ENCODE measurements around the gene KLK15.
"Not testable (repeated sequence)": the region's sequence is repeated elsewhere in the genome, so short reads cannot be mapped to it uniquely, and the experiment has no call there.

Gene KLK15

GRCh38 chr19:50814883-50815282, 18.5 kb downstream of the KLK15 start:
- no peak for DNase-seq (ENCODE audit: low read depth, low spot score)
- H3K36me3 ChIP-seq (ENCODE audit: insufficient read depth, low read length), result no peaks in the 10 kb centered on the region
- no peak overlapping the region for H3K9ac ChIP-seq (ENCODE audit: insufficient read length)
- H3K9me3 ChIP-seq (ENCODE audit: low read depth, low read length), result no peaks in the 10 kb centered on the region
- no peak overlapping the region for H3K4me3 ChIP-seq
- TF ChIP-seq EZH2 (IDR thresholded peaks at IDR 0.05) (no peak), FOXP2 (optimal IDR thresholded peaks at IDR 0.05; ENCODE audit: control extremely low read depth, extremely low read length, insufficient read depth) (no peak), POLR2AphosphoS5 (IDR thresholded peaks at IDR 0.05; ENCODE audit: borderline replicate concordance, low read depth, low read length) (no peak)
- no peak overlapping the region for H3K27ac ChIP-seq

GRCh38 chr19:50812474-50812873, 20.9 kb downstream of the KLK15 start:
- no peak for DNase-seq (ENCODE audit: low read depth, low spot score)
- no peak overlapping the region for H3K4me3 ChIP-seq
- no peak for TF ChIP-seq EZH2 (IDR thresholded peaks at IDR 0.05)
- no peak for TF ChIP-seq POLR2AphosphoS5 (IDR thresholded peaks at IDR 0.05; ENCODE audit: borderline replicate concordance, low read depth, low read length)
- TF ChIP-seq FOXP2 (optimal IDR thresholded peaks at IDR 0.05; ENCODE audit: control extremely low read depth, extremely low read length, insufficient read depth), result no peak
- no peak overlapping the region for H3K9ac ChIP-seq (ENCODE audit: insufficient read length)
- no peaks in the 10 kb centered on the region for H3K9me3 ChIP-seq (ENCODE audit: low read depth, low read length)
- H3K27ac ChIP-seq, result no peak overlapping the region
- no peaks in the 10 kb centered on the region for H3K36me3 ChIP-seq (ENCODE audit: insufficient read depth, low read length)

DNA sequence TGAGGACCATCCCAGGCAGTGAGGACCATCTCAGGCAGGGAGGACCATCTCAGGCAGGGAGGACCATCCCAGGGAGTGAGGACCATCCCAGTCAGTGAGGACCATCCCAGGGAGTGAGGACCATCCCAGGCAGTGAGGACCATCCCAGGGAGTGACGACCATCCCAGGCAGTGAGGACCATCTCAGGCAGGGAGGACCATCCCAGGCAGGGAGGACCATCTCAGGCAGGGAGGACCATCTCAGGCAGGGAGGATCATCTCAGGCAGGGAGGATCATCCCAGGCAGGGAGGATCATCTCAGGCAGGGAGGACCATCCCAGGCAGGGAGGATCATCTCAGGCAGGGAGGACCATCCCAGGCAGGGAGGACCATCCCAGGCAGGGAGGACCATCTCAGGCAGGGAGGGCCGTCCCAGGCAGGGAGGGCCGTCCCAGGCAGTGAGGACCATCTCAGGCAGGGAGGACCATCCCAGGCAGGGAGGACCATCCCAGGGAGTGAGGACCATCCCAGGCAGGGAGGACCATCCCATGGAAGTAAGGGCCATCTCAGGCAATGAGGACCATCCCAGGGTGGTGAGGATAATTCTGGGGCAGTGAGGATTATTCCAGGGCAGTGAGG, 21.6 kb downstream of the KLK15 start:
- not testable (repeated sequence) for H3K9ac ChIP-seq (ENCODE audit: insufficient read length)

GRCh38 chr19:50808856-50809255, 24.5 kb downstream of the KLK15 start:
- no peak for TF ChIP-seq FOXP2 (optimal IDR thresholded peaks at IDR 0.05; ENCODE audit: control extremely low read depth, extremely low read length, insufficient read depth)
- TF ChIP-seq EZH2 (IDR thresholded peaks at IDR 0.05), result no peak
- TF ChIP-seq POLR2AphosphoS5 (IDR thresholded peaks at IDR 0.05; ENCODE audit: borderline replicate concordance, low read depth, low read length), result no peak
- Histone ChIP-seq H3K27ac (no peak overlapping the region), H3K4me3 (no peak overlapping the region), H3K9ac (ENCODE audit: insufficient read length) (no peak overlapping the region), H3K9me3 (ENCODE audit: low read depth, low read length) (no peaks in the 10 kb centered on the region), H3K36me3 (ENCODE audit: insufficient read depth, low read length) (peaks cover under 1% of the 10 kb centered on the region; the same call in 1 of the 2 replicates)
- no peak for DNase-seq (ENCODE audit: low read depth, low spot score)

More for the DNA sequence above, 21.6 kb downstream of the KLK15 start:
- not testable (repeated sequence) for H3K9me3 ChIP-seq (ENCODE audit: low read depth, low read length); H3K4me3 ChIP-seq; H3K36me3 ChIP-seq (ENCODE audit: insufficient read depth, low read length); DNase-seq (ENCODE audit: low read depth, low spot score); H3K27ac ChIP-seq

DNA sequence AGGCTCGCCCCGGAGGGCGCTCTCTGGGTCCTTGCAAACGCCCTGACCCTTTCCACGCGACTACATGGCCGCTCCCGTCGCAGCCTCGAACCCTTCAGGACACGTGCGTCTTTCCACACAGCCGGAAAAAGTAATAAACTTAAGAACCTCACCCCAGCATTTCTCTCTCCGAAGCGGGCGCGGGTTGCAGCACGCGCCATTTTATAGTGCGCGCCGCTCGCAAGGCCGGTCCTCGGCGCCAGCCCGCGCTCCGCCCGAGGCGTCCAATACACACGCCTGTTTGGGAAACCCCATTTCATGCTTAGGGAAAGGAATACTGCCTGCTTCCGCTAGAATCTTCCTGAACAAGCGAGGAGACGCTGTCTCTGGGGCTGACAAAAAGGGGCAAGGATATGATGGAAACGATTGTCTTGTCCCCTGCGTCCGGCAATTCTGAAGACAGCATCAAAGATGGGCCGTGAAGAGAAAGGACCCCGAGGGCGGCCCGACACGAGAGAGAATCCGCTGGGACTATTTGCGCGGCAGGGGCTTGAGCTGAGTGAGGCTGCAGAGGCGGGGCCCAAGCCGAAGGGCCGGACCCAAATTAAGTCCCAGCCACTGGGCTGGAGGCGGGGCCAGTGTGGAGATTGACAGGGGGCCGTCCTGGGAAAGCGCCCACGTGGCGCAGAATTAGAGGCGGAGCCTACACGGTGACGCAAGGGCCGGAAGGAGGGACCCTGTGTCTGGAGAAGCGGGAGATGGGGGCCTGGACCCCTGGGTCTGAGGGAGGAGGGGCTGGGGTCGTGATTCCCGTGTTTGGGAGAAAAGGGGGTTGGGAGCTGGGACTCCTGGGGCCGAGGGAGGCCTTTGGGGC, 28.7 kb downstream of the KLK15 start:
- Histone ChIP-seq H3K27ac (peak overlapping the region; percentile 100), H3K36me3 (ENCODE audit: insufficient read depth, low read length) (peaks cover 40% of the 10 kb centered on the region), H3K9me3 (ENCODE audit: low read depth, low read length) (no peaks in the 10 kb centered on the region), H3K4me3 (peak overlapping the region; percentile 94), H3K9ac (ENCODE audit: insufficient read length) (peak overlapping the region; percentile 100)
- TF ChIP-seq FOXP2 (optimal IDR thresholded peaks at IDR 0.05; ENCODE audit: control extremely low read depth, extremely low read length, insufficient read depth) (peak; percentile 16), POLR2AphosphoS5 (IDR thresholded peaks at IDR 0.05; ENCODE audit: borderline replicate concordance, low read depth, low read length) (peak; percentile 99), EZH2 (IDR thresholded peaks at IDR 0.05) (no peak)
- peak; percentile 95 for DNase-seq (ENCODE audit: low read depth, low spot score)

- Histone ChIP-seq H3K9ac (ENCODE audit: insufficient read length) (peak overlapping the region; percentile 100), H3K4me3 (peak overlapping the region; percentile 94), H3K9me3 (ENCODE audit: low read depth, low read length) (no peaks in the 10 kb centered on the region), H3K36me3 (ENCODE audit: insufficient read depth, low read length) (peaks cover 48% of the 10 kb centered on the region), H3K27ac (peak overlapping the region; percentile 100)
- DNase-seq (ENCODE audit: low read depth, low spot score), result no peak
- TF ChIP-seq FOXP2 (optimal IDR thresholded peaks at IDR 0.05; ENCODE audit: control extremely low read depth, extremely low read length, insufficient read depth) (no peak), EZH2 (IDR thresholded peaks at IDR 0.05) (no peak)
These were observed 29.5 kb downstream of the KLK15 start for GRCh38 chr19:50803633-50804419.

- DNase-seq (ENCODE audit: low read depth, low spot score), result no peak
- H3K9ac ChIP-seq (ENCODE audit: insufficient read length), result peak overlapping the region; percentile 32
- TF ChIP-seq FOXP2 (optimal IDR thresholded peaks at IDR 0.05; ENCODE audit: control extremely low read depth, extremely low read length, insufficient read depth) (no peak), EZH2 (IDR thresholded peaks at IDR 0.05) (no peak), POLR2AphosphoS5 (IDR thresholded peaks at IDR 0.05; ENCODE audit: borderline replicate concordance, low read depth, low read length) (no peak; the same call in 1 of the 2 replicates)
- H3K9me3 ChIP-seq (ENCODE audit: low read depth, low read length), result no peaks in the 10 kb centered on the region
- peaks cover 65% of the 10 kb centered on the region for H3K36me3 ChIP-seq (ENCODE audit: insufficient read depth, low read length)
- peak overlapping the region; percentile 53 for H3K27ac ChIP-seq
- peak overlapping the region; percentile 47; the same call in 1 of the 2 replicates for H3K4me3 ChIP-seq
These were observed 32.3 kb downstream of the KLK15 start for GRCh38 chr19:50801107-50801506.

DNA sequence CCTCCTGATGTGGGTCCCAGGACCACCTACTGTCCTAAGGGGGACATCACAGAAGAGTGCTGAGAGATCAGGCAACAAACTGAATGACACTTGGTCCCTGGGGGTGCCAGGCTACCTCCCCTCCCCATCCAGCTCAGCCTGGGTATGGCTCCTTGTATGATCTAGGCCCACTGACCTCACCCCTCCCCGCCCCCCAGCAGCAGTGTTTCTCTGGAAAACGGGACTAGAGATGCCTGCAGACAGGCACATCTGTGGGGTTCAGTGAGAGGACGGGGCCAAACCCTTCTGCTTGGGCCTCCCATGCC, 33.9 kb downstream of the KLK15 start:
- Histone ChIP-seq H3K27ac (0 out of 2 replicates have a peak overlapping the region, but pooled peaks have one; percentile 35), H3K9ac (ENCODE audit: insufficient read length) (no peak overlapping the region), H3K9me3 (ENCODE audit: low read depth, low read length) (no peaks in the 10 kb centered on the region), H3K4me3 (no peak overlapping the region), H3K36me3 (ENCODE audit: insufficient read depth, low read length) (peaks cover 65% of the 10 kb centered on the region)
- DNase-seq (ENCODE audit: low read depth, low spot score), result no peak
- TF ChIP-seq EZH2 (IDR thresholded peaks at IDR 0.05), result no peak
- no peak for TF ChIP-seq POLR2AphosphoS5 (IDR thresholded peaks at IDR 0.05; ENCODE audit: borderline replicate concordance, low read depth, low read length)
- TF ChIP-seq FOXP2 (optimal IDR thresholded peaks at IDR 0.05; ENCODE audit: control extremely low read depth, extremely low read length, insufficient read depth), result no peak
